H1 (cell line): Measurements from ENCODE around the gene VENTX.

Experiments
- CTCF ChIP-seq, 3 experiments: IDR thresholded peaks; 1 replicate in 2 of 3; 2 replicates in 1 of 3; pipeline versions ENCODE4 v1.5.1 to v1.6.1; 2011; ENCODE audit warnings: low read length in 3 of 3, mild to moderate bottlenecking in 3 of 3, inconsistent platforms in 2 of 3, low read depth in 1 of 3, moderate library complexity in 1 of 3; ENCODE audit not compliant: insufficient read depth in 1 of 3; ENCODE audit errors: control extremely low read depth in 1 of 3
- EZH2 ChIP-seq: fragments of 200-600 bp; sonication (generic); IDR thresholded peaks from 2 replicates; pipeline ENCODE4 v1.7.1; 2012; ENCODE audit warnings: low read depth, mild to moderate bottlenecking, moderate library complexity, low read length, inconsistent platforms; ENCODE audit not compliant: severe bottlenecking
- KDM1A ChIP-seq: fragments of 200-600, 300-600 bp; sonication (generic); IDR thresholded peaks from 2 replicates; pipeline ENCODE4 v1.7.1; 2016; ENCODE audit warnings: mild to moderate bottlenecking, low read length, borderline replicate concordance
- POLR2A ChIP-seq, 2 experiments: IDR thresholded peaks; 1 replicate in 1 of 2; 2 replicates in 1 of 2; pipeline ENCODE4 v1.6.1; 2011; ENCODE audit warnings: low read depth in 2 of 2, low read length in 2 of 2, mild to moderate bottlenecking in 2 of 2; ENCODE audit errors: control extremely low read depth in 1 of 2
- SP1 ChIP-seq: IDR thresholded peaks from 2 replicates; pipeline ENCODE4 v1.6.1; 2011; ENCODE audit warnings: low read depth, low read length

GRCh38 chr10:133246236-133246626 lies 8.6 kb downstream of the VENTX start:
- TF ChIP-seq CTCF (IDR thresholded peaks at IDR 0.05; ENCODE audit: control extremely low read depth in 1 of 3, insufficient read depth in 1 of 3, low read depth in 1 of 3, low read length in 3 of 3), result no peak
- TF ChIP-seq POLR2A (IDR thresholded peaks at IDR 0.05; ENCODE audit: control extremely low read depth in 1 of 2, low read depth in 2 of 2, low read length in 2 of 2), result no peak
- TF ChIP-seq EZH2, result no peak
- TF ChIP-seq KDM1A, result no peak
- no peak for TF ChIP-seq SP1
